SKM-1 (cell line): ENCODE results near the gene RALGPS1.

Experiments
- DNase-seq: peaks from one replicate; lab custom pipeline; 2025; ENCODE audit not compliant: unreplicated experiment; lab: John Stamatoyannopoulos, UW

Gene RALGPS1

DNA sequence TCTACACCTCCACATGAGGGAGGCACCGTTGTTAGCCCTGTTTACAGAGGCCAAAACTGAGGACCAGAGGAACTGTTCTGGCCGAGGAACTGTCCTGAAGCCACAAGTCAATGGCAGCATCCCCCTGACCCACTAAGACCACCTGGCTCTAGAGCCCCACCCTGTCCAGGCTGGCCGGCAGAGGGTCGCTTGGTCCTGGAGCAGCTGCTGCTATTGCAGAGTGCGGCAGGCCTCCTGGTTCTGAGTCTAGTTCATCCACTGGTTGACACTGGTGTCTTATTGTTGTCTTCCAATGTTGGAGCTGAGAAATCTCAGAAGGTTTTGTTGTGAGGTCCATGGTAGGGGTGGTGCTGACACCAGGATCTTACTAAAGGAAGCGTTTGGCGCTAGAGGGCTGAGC lies 234.4 kb downstream of the RALGPS1 start:
- DNase-seq, result no peak

DNA sequence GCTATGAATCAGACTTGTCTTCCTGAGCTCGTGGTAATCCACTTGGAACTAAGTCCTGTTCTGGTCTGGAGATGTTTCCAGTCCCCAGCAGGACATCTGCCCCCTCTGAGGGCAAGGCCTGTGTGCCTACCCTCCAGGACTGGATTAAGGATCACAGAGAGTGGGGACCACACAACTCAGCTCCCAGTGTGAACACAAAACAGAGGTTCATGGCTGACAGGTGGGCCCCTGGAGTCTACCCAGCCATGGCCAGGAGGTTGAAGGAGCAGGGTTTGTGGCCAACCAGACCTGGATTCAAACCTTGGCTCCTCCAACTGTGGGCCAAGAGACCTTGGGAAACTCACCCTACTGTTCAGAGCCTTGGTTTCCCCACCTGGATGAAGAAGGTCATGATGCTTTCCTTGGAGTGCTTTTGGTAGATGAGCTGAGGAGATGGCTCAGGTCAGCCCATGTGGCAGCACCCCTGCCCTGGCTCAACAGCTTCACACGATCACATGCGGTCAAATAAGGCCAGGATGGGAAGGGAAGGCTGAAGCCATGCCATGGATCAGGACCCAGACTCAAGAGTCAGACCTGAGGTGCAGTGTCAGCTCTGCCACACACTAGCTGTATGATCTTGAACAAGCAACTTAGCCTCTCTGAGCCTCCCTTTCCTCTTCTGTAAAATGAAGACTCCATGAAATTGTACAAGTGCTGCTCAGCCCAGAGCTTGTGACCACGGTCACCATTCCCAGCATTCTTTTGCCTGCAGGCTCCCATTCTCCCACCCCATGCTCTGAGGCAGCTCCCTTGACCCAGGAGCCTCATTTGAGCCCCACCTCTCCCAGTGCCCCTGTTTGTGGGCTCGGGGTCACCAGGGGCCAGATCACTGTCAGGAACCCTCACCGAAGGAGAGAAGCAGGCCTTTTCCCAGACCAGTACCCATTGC lies 235.1 kb downstream of the RALGPS1 start:
- DNase-seq, result no peak

DNA sequence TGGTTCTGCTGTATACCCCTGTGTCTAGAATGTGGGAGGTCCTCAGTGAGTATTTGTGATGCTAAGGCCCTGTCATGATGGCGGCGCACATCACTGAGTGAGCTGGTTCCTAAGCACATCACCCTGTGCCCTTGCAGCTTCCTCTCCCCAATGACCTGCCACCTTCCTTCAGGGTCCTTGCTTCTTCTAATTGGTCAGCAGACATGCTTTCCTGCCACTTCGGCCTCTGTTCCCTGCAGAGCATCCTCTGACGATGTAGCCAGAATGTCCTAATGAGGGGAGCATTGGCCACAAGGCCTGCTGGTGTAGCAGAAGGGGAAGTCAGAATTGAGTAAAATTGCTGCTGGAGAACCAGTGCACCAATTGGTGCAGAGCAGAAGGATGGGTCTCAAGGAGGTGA lies 238.9 kb downstream of the RALGPS1 start:
- DNase-seq, result no peak

DNA sequence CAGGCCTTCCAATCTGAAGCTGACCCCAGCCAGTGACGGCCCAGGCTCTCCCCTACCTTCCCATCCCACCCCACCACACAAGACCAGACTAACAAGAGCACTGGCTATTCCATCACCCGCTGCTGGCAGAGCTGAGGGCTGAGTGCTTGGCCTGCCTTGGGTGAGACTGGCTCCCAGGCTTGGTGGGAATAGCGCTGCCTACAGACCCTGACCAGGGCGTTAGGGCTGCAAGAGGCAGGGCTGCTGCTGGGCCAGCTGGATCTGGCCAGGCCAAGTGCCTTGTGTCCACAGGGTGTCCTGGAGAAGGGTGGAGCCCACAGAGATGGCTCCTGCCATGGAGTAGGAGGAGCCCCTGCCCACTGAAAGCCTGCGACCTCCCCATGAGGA lies 239.4 kb downstream of the RALGPS1 start:
- DNase-seq, result no peak

DNA sequence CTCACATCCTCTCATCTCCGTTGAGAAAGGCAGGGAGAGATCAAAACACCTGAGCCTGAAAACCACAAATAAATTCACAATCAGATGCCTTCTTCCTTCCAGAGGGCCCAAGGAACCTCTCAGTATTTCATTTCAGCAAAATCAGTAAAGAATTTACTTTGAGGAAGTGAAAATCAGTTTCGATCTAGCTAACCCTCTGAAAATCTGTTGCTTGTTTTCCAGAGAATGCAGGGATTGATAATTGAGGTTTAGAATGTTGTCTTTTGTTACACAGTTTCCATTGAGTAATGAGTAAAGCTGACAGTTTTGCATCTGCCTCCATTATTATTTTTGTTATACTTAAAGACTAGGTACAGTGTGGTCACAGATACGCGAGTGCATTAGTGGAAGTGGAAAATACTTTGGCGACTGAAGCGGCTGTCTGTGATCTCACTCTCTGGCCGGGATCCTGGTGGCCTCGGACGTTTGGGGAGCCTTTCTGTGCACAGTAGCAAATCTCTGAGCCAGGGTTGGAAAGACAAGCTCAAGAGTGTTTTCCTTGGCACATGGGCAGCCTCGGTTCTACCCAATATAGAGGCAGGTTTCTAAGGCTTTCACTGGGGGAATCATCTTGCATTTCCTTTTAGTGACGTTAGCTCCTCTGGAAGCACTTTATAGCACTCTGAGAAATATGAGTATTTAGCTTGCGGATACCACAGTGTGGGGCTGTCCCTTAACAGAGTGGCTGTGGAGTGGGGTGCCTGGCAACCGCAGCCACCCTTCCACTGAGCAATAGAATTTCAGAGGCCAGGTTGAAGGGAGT lies 240.0 kb downstream of the RALGPS1 start:
- no peak for DNase-seq

DNA sequence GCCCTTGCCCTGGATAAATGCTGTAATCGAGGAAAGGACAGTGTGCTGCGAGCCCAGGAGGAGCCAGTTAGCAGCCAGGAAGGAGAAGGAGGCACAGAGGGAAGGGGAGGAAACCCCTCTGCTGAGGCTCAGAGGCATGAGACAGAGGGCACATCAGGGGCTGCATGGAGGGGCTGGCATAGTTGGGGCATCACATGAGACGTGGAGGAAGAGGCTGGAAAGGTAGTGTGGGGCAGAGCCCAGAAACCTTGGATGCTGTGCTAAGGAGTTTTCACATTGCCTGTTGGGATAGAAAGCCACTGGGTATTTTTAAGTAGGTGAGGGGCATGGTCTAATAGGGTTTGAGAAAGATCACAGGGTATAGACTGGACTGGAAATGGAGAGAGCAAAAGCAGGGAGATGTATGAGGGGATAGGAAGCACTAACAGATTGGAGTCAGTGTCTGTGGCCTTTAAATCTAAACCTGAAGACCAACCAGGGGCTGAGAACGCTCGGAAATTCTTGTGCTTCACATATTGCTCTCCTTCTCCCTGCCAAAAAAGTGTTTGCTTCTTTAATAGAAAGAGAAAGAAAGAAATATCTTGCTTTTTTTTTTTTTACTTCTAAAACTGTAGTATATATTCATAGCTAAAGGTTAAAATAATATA lies 240.9 kb downstream of the RALGPS1 start:
- DNase-seq, result no peak

DNA sequence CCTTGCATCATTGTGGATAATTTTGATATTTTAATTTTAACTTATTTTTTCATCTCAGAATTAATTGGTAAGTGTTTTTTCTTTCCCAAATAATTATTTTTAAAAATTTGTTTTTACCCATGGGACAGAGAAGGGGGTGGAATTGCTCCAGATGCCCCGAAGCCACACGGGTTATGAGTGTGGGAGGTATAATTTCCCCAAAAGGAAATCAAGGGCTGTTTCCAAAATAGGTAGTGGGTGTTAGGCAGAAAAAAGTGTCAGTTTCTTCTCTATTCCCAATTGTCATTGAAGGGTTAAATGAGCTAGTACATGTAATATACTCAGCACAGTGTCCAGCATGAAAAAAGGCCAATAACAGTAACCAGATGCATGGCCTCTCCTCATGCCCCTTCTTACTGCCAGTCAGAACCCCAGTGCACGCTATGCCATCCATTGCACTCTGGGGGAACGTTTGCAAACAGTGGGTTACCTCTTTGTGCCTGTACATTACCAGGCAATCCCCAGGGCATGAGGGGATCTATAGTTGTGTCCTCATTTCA lies 244.3 kb downstream of the RALGPS1 start:
- no peak for DNase-seq

DNA sequence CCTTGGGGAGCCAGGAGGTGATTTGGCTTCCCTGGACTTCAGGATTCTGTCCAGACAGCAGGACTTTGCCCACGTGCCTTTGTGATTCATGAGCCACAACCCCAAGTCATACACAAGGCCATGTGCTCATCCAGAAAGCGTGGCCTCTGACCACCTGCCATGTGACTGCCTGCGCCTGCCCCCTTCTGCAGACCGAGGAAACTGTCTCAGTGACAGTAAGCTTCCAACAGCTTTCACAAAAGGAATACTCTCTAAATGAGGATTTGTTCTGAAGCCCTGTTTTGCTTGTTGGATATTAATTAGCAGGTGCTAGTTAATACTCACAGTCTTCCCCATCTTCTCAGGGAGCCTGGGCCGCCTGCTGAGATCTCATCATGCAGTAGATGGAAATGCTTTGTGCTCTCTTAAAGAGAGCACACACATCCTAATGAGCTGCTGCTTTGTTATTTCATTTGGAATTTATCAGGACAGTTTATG lies 244.8 kb downstream of the RALGPS1 start:
- DNase-seq, result no peak

DNA sequence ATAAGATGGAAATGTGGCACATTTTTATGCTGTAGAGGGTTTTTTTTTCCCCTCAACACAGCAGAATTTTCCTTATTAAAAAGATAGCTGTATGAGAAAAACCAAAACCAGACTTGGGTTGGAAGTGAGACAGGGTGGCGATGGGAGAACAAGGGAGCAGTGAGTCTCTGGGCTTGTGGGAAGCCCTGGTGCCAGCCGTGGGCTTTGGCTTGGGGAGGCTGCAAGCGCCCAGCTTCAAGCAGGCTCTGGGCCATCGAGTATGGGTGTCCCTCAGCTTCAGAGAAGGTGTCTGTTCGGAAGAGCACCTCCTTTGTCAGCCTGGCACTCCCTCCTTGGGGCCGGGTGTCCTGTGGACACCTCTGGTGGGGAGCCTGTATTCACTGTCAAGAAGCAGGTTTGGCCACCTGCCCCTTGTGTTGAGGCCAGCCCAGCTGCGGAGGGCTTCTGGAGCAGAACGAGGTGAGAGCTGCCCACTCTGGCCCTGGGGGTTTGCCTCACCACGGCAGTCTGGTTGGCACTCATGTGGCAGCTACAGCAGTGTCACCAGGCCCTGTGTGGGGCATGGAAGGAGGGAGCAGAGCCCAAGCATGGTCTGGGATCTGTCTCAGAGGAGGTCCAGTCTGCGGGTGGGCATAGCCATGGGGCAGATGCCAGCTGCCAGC lies 245.5 kb downstream of the RALGPS1 start:
- no peak for DNase-seq

DNA sequence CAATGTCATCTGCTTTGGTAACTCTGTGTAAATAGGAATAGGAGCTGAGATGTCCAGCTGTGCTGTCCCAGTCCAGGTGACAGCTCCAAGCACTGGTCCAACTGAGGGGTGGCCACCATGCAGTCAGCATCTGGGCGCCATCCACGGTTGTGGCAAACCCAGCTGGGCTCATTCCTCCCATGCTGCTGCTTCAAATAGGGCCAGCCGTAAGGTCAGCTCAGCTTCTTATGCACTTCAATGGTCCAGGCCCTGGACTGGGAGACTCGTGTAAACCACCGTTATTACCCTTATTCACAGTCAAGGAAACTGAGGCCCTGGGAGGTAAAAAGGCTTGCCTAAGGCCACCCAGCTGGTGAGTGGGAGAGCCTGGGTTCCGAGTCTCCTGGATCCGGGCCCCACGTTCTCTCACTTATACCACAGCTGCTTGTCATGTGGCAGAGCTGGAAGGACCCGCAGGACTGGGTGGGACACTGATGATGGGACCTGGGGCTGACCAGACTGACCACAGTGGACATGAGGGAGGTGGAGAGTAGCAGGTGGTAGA lies 246.6 kb downstream of the RALGPS1 start:
- no peak for DNase-seq

DNA sequence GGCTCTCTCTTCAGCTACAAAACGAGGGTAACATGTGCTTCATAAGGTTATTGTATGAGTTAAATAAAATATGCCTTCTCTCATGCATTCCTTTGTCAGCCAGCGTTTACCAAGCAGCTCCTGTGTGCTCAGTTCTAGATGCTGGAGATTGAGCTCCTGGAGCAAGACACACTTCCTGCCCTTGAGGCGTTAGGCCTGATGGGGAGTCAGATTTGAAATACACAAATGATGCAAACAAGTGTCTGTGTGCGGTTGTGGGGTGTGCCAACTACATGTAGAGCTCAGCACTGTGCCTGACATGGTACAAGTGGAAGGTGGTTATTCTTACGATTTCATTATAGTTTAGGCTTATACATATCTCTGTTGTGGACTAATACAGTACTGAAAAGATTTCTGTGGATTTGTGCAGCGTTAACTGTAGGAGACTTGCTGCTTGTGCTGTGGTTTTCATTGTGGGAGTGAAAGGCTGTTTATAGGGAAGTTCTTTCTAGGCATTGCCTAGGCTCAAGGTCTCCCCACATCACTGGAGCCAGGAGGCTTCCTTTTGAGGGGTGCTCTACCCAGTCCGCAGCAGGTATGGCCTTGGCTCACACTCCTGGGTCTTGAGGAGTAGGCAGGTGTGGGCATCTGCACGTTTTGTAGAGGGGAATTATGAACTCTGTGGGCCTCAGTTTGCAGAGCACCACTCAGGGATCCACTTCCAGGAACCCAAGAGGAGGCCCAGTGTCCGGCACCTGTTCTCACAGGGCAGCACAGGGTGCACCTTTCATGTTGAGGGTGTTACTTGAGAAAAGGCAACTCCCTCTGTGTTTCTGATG lies 247.7 kb downstream of the RALGPS1 start:
- no peak for DNase-seq

DNA sequence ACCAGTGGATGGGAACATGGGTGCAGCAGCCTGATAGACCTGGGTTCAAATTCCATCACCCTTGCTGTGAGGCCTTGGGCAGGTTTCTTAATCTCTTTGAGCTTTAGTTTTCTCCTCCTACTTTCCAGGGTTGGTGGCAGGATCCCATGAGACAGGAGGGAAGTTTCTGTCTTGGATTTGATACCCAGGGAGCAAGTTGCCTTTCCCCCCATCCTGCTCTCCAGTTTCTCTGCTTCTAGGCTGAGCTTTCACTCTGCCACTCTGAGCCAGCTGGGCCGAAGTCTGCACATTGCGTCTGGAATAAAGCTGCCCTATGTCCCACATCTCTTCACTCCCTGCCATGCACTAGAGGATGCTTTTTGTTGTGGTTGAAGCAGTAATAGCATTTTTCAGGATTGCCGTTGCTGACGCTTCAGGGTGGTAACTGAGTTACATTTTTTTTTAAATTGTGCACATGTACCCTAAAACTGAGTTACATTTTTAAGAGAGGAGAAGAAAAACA lies 248.3 kb downstream of the RALGPS1 start:
- DNase-seq, result no peak

DNA sequence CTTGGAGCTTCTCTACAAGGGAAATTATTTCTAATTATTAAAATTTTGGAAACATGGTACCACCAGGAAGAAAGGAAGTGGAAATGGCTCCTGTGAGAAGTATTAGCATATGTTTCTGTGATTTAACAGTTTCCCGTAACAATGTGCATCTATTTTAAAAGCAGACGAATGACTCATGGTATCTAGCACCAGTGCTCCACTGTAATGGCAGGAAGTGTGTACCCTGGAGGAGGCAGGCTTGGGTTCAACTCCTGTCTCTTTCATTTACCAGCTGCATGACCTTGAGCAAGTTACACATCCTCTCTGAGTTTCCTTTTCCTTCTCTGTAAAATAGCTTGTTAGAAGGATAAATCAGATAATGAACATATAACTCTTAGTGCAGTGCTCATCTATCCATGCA lies 248.8 kb downstream of the RALGPS1 start:
- no peak for DNase-seq

DNA sequence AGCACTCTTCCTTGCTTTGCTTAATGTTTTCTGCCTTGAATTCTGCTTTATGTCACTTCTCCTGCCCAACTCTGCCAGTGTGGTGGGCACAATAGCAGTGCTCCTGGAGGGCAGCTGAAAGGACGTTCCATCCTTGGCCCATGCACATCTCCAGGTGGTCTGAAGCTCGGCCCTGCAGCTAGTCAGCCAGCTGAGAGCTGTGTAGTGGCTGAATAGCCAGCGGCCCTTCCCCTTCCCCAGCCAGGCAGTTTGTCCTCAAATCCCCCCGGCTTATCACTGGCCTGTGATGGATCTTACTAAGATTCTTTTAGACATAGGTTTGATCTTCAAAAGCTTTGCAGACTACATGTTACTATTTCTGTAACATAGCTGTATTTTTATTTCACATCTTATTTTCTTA lies 250.5 kb downstream of the RALGPS1 start:
- no peak for DNase-seq

DNA sequence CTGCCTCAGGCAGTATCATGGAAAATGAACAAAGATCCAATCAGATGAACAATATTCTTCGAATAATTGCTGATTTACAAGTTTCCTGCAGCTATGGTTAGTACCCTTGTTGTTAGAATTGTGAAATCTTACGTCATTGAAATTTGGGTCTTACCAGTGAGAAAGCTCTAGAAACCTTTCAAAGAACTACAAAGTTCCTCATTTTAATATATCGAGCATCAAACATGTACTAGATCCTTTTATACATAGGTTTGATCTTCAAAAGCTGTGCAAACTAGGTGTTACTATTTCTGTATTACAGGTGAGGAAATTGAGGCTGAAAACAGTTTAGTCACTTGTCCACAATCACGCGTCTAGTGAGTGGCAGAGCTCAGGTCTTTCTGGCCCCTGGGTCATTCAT lies 251.5 kb downstream of the RALGPS1 start:
- DNase-seq, result no peak

DNA sequence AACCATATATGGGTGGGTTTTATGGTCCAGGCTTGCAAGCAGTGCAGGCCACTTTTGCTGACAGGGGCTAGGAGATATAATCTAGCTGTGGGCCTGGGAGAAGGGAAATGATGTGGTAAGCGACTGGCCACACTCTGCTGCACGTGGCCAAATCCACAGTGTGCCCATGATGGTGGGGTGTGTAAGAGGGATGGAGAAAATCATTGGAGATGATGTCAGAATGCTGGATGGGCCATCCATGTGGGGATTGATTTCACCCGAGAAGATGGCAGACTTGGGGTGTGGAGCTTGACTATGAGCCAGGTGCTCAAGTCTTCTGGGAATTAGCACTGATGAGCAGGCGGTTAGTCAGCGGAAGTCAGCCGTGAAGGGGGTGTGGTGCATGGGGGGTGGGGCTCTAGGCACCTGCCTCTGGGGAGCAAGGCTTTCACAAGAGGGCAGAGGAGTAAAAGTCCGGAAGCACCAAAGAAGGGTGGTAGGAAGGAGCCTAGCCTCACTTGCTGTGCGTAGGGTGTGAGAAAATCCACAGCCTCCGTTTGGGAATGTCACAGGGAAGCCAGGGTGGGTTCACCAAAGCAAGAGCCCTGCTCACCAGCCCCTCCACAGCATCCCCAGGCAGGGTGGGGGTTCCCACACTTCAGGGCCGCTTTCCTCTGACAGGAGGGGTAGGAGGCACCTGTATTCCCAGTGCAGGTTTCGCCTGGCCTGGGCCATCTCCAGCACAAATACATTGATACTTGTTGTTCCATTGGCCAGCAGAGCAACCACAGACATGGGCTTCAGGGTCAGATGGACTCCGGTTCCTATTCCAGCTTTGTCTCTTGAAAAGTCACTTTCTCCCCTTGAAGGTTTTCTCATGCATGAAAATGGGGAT lies 252.3 kb downstream of the RALGPS1 start:
- no peak for DNase-seq

DNA sequence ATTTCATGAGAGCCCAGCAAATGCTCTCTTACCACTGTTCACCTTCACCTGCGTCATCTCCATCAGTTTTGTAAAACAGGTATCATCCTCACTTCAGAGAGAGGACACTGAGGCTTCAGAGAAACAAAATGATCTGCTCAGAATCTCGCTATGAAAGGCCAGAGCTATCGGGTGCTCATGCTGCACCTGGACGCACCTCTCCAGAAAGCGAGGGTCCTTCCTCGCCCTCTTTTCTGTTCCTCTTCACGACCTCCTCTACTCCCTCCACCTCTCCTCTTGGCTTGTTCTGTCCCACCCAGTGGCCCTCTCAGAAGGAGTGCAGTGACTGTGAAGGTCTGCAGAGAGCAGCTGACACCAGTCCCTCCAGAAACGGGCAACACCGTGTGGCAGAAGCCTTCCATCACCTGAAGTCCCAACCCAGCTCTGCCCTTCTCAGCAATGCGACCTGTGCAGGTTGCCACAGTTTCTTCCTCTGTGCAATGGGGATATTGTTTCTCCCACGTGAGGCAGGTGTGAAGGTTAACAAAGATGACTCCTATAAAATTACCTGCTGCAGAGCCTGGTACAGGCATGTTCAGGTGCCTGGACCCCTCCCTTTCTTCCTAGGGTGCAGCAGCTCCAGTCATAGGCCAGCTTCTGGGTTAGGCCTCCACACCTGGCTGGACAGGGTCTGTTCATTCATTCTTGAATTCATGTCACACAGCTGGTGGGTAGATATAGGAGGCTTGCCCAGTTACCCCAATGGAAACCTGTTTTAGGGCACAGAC lies 253.2 kb downstream of the RALGPS1 start:
- DNase-seq, result no peak
